HepG2 (cell line): ENCODE measurements around the gene SRRM3. TPM values are rescaled to one million over a fixed set of nuclear protein-coding genes. Genes with fewer than 3 reads are reported as not detected.

Experiments used
- ATM ChIP-seq: fragments of 450-650 bp; IDR thresholded peaks from 2 replicates; pipeline ENCODE4 v1.7.1; 2017; ENCODE audit warnings: mild to moderate bottlenecking, borderline replicate concordance
- CCAR2 ChIP-seq: fragments of 200-400 bp; formaldehyde crosslinking; optimal IDR thresholded peaks from 2 replicates; pipeline ENCODE3; 2018; ENCODE audit warnings: low read depth, mild to moderate bottlenecking, low read length, moderate library complexity
- FLYWCH1 ChIP-seq: sonication (generic); formaldehyde crosslinking; IDR thresholded peaks from 2 replicates; pipeline ENCODE4 v1.8.1; 2023; ENCODE audit warnings: mild to moderate bottlenecking, missing genetic modification reagents
- HDAC2 ChIP-seq: sonication (generic); formaldehyde crosslinking; IDR thresholded peaks from 2 replicates; pipeline ENCODE4 v1.4.0; 2020; ENCODE audit warnings: missing genetic modification reagents
- MTF2 ChIP-seq: sonication (generic); formaldehyde crosslinking; IDR thresholded peaks from 2 replicates; pipeline ENCODE4 v1.5.0; 2020; ENCODE audit warnings: missing genetic modification reagents, borderline replicate concordance
- MZF1 ChIP-seq: sonication (generic); formaldehyde crosslinking; IDR thresholded peaks from 2 replicates; pipeline ENCODE4 v1.8.1; 2023; ENCODE audit warnings: mild to moderate bottlenecking, missing genetic modification reagents, borderline replicate concordance
- NONO ChIP-seq, 2 experiments: fragments of 450-650 bp in 1 of 2; sonication (generic) in 1 of 2; formaldehyde crosslinking in 1 of 2; IDR thresholded peaks in 1 of 2; conservative IDR thresholded peaks in 1 of 2; 2 replicates each; pipeline versions ENCODE4 v1.6.1 to v1.8.0; 2017 to 2022; ENCODE audit warnings: mild to moderate bottlenecking in 1 of 2, missing genetic modification reagents in 1 of 2, moderate library complexity in 1 of 2
- U2AF2 ChIP-seq: fragments of 200-400 bp; formaldehyde crosslinking; IDR thresholded peaks from 2 replicates; pipeline ENCODE4 v1.6.1; 2017; ENCODE audit warnings: low read depth, mild to moderate bottlenecking, low read length
- ZBTB7A ChIP-seq: sonication (generic); formaldehyde crosslinking; IDR thresholded peaks from 2 replicates; pipeline ENCODE4 v1.8.0; 2022; ENCODE audit warnings: mild to moderate bottlenecking, missing genetic modification reagents
- ZC3H13 ChIP-seq: sonication (generic); formaldehyde crosslinking; IDR thresholded peaks from 2 replicates; pipeline ENCODE4 v1.8.1; 2023; ENCODE audit warnings: mild to moderate bottlenecking, missing genetic modification reagents, moderate library complexity
- ZFP1 ChIP-seq: IDR thresholded peaks from 2 replicates; pipeline ENCODE4 v1.6.1; 2016
- ZFP91 ChIP-seq: sonication (generic); formaldehyde crosslinking; IDR thresholded peaks from 2 replicates; pipeline ENCODE4 v1.9.0; 2022; ENCODE audit warnings: missing genetic modification reagents, mild to moderate bottlenecking, borderline replicate concordance
- ZMYM3 ChIP-seq: sonication (generic); formaldehyde crosslinking; IDR thresholded peaks from 2 replicates; pipeline ENCODE4 v1.5.1; 2020; ENCODE audit warnings: mild to moderate bottlenecking, missing genetic modification reagents
- ZNF253 ChIP-seq: sonication (generic); formaldehyde crosslinking; IDR thresholded peaks from 2 replicates; pipeline ENCODE4 v1.8.0; 2022; ENCODE audit warnings: mild to moderate bottlenecking, missing genetic modification reagents, borderline replicate concordance
- ZNF354B ChIP-seq: sonication (generic); formaldehyde crosslinking; IDR thresholded peaks from 2 replicates; pipeline ENCODE4 v1.8.0; 2022; ENCODE audit warnings: mild to moderate bottlenecking, missing genetic modification reagents
- ZNF547 ChIP-seq: sonication (generic); formaldehyde crosslinking; IDR thresholded peaks from 2 replicates; pipeline ENCODE4 v1.5.1; 2020; ENCODE audit warnings: mild to moderate bottlenecking, missing genetic modification reagents
- ZNF639 ChIP-seq: conservative IDR thresholded peaks from 2 replicates; pipeline ENCODE4 v1.6.1; 2018; ENCODE audit warnings: missing genetic modification reagents
- polyA plus RNA-seq, 8 experiments: library from polyadenylated mRNA; depleted of rRNA in 3 of 8; stranded (reverse) in 7 of 8; unstranded in 1 of 8; fragments of >200 nt; fragmentation: Illumina TruSeq in 4 of 8; extraction: Trizol in 4 of 8; gene quantifications; 2 replicates each; pipeline versions ENCODE4 v1.2.1 to v1.2.3, GENCODE V29; 2011 to 2016; ENCODE audit warnings: low read depth in 4 of 8, missing spikeins in 1 of 8, mixed read lengths in 1 of 8; ENCODE audit not compliant: insufficient read depth in 1 of 8
- total RNA-seq, 5 experiments: library from RNA; depleted of rRNA; stranded (reverse); fragments of >200 nt; fragmentation: Illumina TruSeq; extraction: Trizol; gene quantifications; 2 replicates each; pipeline ENCODE4 v1.2.3, GENCODE V29; 2016; ENCODE audit warnings: low read depth in 1 of 5
- TF ChIP-seq, protein P1 (sequence below): sonication (generic); formaldehyde crosslinking; IDR thresholded peaks from 2 replicates; pipeline ENCODE4 v1.5.1; 2020; ENCODE audit warnings: mild to moderate bottlenecking, missing genetic modification reagents, moderate library complexity
- TF ChIP-seq, protein P2 (sequence below): sonication (generic); formaldehyde crosslinking; IDR thresholded peaks from 2 replicates; pipeline ENCODE4 v1.5.0; 2020; ENCODE audit warnings: mild to moderate bottlenecking, missing genetic modification reagents

The SRRM3 gene
- total and polyA plus RNA-seq, 2 of the 13 experiments (the other 11 are each of a cell fraction or from before 2014, with no cell fraction given): 0.13 to 0.54 TPM

- TF ChIP-seq ZFP91 (CRISPR knock-in tag) (peak; percentile 73), ZFP1 (no peak), ZNF547 (CRISPR knock-in tag) (no peak), ZC3H13 (no peak), MTF2 (CRISPR knock-in tag) (no peak), ZNF354B (CRISPR knock-in tag) (no peak), U2AF2 (no peak), MZF1 (CRISPR knock-in tag) (no peak), ZBTB7A (CRISPR knock-in tag) (no peak), NONO (IDR thresholded peaks at IDR 0.05) (no peak), NONO (CRISPR knock-in tag; conservative IDR thresholded peaks at IDR 0.05) (no peak), ZMYM3 (CRISPR knock-in tag) (peak; percentile 87), ZNF253 (CRISPR knock-in tag) (no peak), FLYWCH1 (CRISPR knock-in tag) (no peak), HDAC2 (peak; percentile 56; the same call in 1 of the 2 replicates), ZNF639 (CRISPR knock-in tag) (no peak), ATM (no peak), CCAR2 (no peak)
- TF ChIP-seq, protein P1, sequence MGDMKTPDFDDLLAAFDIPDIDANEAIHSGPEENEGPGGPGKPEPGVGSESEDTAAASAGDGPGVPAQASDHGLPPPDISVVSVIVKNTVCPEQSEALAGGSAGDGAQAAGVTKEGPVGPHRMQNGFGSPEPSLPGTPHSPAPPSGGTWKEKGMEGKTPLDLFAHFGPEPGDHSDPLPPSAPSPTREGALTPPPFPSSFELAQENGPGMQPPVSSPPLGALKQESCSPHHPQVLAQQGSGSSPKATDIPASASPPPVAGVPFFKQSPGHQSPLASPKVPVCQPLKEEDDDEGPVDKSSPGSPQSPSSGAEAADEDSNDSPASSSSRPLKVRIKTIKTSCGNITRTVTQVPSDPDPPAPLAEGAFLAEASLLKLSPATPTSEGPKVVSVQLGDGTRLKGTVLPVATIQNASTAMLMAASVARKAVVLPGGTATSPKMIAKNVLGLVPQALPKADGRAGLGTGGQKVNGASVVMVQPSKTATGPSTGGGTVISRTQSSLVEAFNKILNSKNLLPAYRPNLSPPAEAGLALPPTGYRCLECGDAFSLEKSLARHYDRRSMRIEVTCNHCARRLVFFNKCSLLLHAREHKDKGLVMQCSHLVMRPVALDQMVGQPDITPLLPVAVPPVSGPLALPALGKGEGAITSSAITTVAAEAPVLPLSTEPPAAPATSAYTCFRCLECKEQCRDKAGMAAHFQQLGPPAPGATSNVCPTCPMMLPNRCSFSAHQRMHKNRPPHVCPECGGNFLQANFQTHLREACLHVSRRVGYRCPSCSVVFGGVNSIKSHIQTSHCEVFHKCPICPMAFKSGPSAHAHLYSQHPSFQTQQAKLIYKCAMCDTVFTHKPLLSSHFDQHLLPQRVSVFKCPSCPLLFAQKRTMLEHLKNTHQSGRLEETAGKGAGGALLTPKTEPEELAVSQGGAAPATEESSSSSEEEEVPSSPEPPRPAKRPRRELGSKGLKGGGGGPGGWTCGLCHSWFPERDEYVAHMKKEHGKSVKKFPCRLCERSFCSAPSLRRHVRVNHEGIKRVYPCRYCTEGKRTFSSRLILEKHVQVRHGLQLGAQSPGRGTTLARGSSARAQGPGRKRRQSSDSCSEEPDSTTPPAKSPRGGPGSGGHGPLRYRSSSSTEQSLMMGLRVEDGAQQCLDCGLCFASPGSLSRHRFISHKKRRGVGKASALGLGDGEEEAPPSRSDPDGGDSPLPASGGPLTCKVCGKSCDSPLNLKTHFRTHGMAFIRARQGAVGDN (CRISPR knock-in tag): peak; percentile 34
- TF ChIP-seq, protein P2, sequence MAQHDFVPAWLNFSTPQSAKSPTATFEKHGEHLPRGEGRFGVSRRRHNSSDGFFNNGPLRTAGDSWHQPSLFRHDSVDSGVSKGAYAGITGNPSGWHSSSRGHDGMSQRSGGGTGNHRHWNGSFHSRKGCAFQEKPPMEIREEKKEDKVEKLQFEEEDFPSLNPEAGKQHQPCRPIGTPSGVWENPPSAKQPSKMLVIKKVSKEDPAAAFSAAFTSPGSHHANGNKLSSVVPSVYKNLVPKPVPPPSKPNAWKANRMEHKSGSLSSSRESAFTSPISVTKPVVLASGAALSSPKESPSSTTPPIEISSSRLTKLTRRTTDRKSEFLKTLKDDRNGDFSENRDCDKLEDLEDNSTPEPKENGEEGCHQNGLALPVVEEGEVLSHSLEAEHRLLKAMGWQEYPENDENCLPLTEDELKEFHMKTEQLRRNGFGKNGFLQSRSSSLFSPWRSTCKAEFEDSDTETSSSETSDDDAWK: no peak
These were observed 18.7 kb downstream of the SRRM3 start (continued) for GRCh38 chr7:76220185-76221057.
